IMR-90 (cell line): ENCODE measurements around the gene ATP2B2.

Experiments used
- CEBPB ChIP-seq: IDR thresholded peaks from 2 replicates; pipeline ENCODE4 v1.6.1; 2012; ENCODE audit warnings: low read depth, low read length, improper control_type of control experiment
- POLR2A ChIP-seq: IDR thresholded peaks from 2 replicates; pipeline ENCODE4 v1.6.1; 2012; ENCODE audit warnings: mild to moderate bottlenecking, low read depth, low read length
- TF ChIP-seq, protein P1 (sequence below): conservative IDR thresholded peaks from 2 replicates; pipeline ENCODE4 v1.5.1; 2012; ENCODE audit warnings: mild to moderate bottlenecking, low read depth, low read length, improper control_type of control experiment

DNA sequence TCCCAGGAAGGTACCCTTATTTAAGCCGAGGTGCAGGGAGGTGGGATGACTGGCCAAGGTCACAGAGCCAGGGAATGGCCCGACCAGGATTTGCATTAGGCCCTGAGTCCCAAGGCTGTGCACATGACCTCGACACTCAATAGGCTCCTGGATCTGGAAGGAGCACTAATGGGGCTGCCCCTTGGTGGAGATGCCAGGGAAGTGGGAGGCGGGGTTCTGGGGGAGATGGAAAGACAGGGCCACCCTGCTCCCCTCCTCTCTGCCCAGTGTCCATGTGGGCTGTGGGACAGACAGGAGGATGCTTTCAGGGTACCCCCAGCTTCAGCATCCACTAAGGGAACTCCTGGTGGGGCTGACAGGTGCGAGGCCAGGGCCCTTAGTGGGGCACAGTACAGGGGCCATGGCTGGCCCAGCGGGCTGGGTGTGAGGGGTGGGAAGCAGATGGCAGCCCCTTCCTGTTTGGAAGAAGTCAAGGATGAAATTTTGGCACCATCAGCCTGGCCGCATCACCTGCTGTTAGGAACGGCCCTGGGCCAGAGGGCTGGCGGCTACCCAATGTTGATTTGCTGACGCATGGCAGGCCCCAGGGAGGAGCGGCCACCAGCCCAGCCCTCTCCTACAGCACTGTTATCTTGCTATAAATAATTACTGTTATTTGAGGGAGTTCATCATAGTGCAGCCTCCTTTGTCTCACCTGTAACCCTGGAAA, 37.3 kb downstream of the ATP2B2 start:
- TF ChIP-seq CEBPB: no peak
- TF ChIP-seq POLR2A: no peak
- TF ChIP-seq, protein P1, sequence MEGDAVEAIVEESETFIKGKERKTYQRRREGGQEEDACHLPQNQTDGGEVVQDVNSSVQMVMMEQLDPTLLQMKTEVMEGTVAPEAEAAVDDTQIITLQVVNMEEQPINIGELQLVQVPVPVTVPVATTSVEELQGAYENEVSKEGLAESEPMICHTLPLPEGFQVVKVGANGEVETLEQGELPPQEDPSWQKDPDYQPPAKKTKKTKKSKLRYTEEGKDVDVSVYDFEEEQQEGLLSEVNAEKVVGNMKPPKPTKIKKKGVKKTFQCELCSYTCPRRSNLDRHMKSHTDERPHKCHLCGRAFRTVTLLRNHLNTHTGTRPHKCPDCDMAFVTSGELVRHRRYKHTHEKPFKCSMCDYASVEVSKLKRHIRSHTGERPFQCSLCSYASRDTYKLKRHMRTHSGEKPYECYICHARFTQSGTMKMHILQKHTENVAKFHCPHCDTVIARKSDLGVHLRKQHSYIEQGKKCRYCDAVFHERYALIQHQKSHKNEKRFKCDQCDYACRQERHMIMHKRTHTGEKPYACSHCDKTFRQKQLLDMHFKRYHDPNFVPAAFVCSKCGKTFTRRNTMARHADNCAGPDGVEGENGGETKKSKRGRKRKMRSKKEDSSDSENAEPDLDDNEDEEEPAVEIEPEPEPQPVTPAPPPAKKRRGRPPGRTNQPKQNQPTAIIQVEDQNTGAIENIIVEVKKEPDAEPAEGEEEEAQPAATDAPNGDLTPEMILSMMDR: no peak
